Fibroblast of mammary gland (primary cell): ENCODE measurements around the gene RNF217.

ENCODE experiments used
- DNase-seq: peaks from one replicate; pipeline ENCODE4 v3.0.0-alpha.2; 2010; ENCODE audit warnings: low read depth
- H3K4me3 ChIP-seq: 2 replicates; pipeline ENCODE4 v1.5.1; 2011; ENCODE audit warnings: low read depth, mild to moderate bottlenecking, low read length, moderate library complexity; ENCODE audit not compliant: control insufficient read depth
- CTCF ChIP-seq: conservative IDR thresholded peaks from 2 replicates; pipeline ENCODE4 v1.5.1; 2011; ENCODE audit warnings: low read depth, low read length, inconsistent platforms; ENCODE audit not compliant: control insufficient read depth, insufficient read depth

RNF217 gene

GRCh38 chr6:125100074-125100652 lies 137.9 kb downstream of the RNF217 start:
- no peak for TF ChIP-seq CTCF
- DNase-seq = no peak
- peak overlapping the region; percentile 56 for H3K4me3 ChIP-seq

DNA sequence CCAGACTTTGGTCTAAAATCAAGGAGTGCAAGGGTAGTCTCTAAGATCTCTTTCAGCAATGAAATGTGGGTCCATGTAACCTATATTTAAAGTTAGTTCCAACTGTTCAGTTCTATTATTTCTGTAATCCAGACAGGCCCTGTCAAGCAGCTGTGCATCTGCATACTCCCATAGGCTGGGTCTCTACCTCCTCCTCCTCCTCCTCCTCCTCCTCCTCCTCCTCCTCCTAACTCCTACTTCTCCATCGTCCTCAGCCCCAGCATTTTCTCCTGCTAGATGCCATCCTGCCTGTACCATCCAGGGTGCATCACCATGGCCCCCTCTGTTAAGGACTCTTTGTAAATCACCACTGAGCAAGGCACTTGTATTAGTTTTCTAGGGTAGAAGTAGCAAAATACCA lies 138.9 kb downstream of the RNF217 start:
- no peak overlapping the region for H3K4me3 ChIP-seq
- DNase-seq = no peak
- TF ChIP-seq CTCF = no peak

DNA sequence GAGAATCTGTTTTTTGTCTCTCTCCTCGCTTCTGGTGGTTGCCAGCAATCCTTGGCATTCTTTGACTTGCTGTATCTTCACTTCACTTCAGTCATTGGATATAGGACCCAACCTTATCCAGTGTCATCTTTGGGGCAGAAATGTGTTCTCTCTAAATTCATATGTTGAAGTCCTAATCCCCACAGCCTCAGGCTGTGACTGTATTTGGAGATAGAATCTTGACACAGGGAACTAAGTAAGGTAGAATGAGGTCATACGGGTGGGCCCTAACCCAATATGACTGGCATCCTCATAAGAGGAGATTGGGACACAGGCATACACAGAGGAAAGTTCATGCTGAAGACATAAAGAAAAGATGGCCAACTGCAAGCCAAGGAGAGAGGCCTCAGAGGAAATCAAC lies 139.4 kb downstream of the RNF217 start:
- no peak for TF ChIP-seq CTCF

DNA sequence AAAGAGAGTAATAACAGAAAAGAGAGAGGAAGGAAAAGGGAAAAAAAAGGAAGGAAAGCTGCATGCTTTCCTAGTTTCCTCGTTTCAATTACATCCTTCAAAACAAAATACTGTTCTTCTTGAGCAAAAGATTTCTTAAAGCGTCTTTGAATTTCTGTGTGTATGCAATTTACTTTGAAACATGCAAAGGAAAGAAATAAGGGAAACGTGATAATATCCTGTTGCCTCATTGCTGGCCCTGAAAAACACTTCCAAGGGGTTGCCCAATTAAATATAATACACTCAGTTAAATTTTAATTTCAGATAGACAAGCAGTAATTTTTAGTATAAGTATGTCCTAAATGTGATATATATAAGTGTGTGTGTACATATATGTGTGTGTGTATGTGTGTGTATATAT lies 140.2 kb downstream of the RNF217 start:
- H3K4me3 ChIP-seq = no peak overlapping the region
- no peak for DNase-seq
- no peak for TF ChIP-seq CTCF

More for the DNA sequence above, 139.4 kb downstream of the RNF217 start:
- H3K4me3 ChIP-seq = no peak overlapping the region
- no peak for DNase-seq

DNA sequence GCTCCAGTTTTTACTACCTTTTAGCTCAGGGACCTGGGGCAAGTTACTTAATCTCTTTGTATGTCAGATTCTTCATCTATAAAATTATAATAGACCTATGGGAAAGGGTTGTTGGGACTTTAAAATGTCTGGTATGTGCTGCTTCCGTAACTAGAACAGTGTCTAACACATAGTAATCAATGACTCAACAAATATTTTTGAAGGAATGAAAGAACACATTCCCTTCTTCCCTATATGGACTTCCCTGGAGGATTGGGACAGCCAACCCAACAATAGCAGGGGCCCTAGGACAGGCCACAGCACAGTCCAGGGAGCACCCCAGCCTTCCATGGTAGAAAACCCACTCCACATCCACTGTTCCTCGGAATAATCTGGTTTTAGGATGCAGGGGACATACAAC lies 140.7 kb downstream of the RNF217 start:
- no peak overlapping the region for H3K4me3 ChIP-seq
- no peak for TF ChIP-seq CTCF
- DNase-seq = peak; percentile 68

GRCh38 chr6:125104425-125104824 lies 142.2 kb downstream of the RNF217 start:
- TF ChIP-seq CTCF = no peak
- DNase-seq = peak; percentile 40
- no peak overlapping the region for H3K4me3 ChIP-seq

DNA sequence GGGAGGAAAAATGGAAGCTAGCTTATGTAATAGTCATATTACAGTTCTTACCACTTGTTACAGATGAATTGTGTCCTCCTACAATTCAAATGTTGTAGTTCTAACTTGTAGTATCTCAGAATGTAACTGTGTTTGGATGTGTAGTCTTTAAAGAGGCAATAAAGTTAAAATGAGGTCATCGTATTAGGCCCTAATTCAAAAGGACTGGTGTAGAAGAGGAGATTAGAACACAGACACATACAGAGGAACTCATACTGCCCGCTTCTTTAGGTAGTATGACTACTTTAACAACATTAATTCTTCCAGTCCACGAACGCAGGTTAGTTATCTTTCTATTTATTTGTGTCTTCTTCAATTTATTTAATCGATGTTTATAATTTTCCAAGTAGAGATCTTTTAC lies 144.8 kb downstream of the RNF217 start:
- no peak for TF ChIP-seq CTCF
- no peak overlapping the region for H3K4me3 ChIP-seq
- DNase-seq = no peak
